Measurements from ENCODE around the gene STON2. TPM values are rescaled to one million over a fixed set of nuclear protein-coding genes. Genes with fewer than 3 reads are reported as not detected.

STON2 gene
- polyA plus RNA-seq, 2 of the 4 experiments (the other 2 are of a cell fraction), result 0.53 to 1.3 TPM

- FAIRE-seq (no peak), ATAC-seq (no peak; a peak in 1 of 6 replicates), DNase-seq (ENCODE audit: low read depth in 1 of 2, low spot score in 1 of 2) (no peak)
- Histone ChIP-seq H3K4me3 (no peak overlapping the region), H3K4me2 (no peak overlapping the region), H3K9me3 (no peaks in the 10 kb centered on the region), H3K4me1 (peaks cover 13% of the 10 kb centered on the region), H3K27ac (no peak overlapping the region)
- CTCF ChIA-PET, result interaction anchor here (1.0 to 1.6 kb wide), 3 partner anchors 12 to 151 kb away, joined by 5 to 6 read pairs (median 5); no protein-coding TSS in a partner anchor
- WGBS (ENCODE audit: missing lambda C conversion rate), result 55% methylated on average over 1 of the region's 1 CpG
- POLR2A ChIA-PET, result no interaction called here
- TF ChIP-seq NFE2L2 (conservative IDR thresholded peaks at IDR 0.05; ENCODE audit: low read length) (no peak), SREBF2 (IDR thresholded peaks at IDR 0.05) (no peak), FOSL2 (IDR thresholded peaks at IDR 0.05) (no peak), FOSL2 (CRISPR knock-in tag; IDR thresholded peaks at IDR 0.05) (no peak)
These were observed 98.3 kb downstream of the STON2 start for GRCh38 chr14:81301813-81302212.

DNA sequence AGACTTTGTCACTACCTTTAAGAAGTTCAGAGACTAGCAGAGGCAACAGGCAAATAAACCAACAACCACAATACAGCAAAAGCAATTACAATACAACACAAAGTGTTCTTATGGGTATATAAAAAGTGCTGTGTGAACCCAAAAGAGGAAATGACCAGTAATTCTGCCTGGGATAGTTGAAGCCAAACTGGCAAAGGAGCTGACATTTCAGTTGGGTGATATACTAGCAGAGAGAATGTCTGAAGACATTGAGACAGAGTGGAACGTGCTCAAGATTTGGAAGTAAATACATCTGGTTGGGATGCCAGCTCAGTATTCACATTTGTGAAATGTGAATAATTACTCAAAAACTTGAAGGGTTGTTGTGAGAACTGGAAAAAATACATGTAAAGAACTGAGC lies 98.8 kb downstream of the STON2 start:
- ChIA-PET CTCF (interaction anchor here (0.6 to 1.6 kb wide), 4 partner anchors 11 to 333 kb away, joined by 3 to 6 read pairs (median 5); no protein-coding TSS in a partner anchor), POLR2A (no interaction called here)
- 70% methylated on average over 1 of the region's 1 CpG for WGBS (ENCODE audit: missing lambda C conversion rate)
- ATAC-seq (no peak), DNase-seq (ENCODE audit: low read depth in 1 of 2, low spot score in 1 of 2) (no peak), FAIRE-seq (no peak)
- no peak overlapping the region for H3K27ac ChIP-seq
- TF ChIP-seq PHF8 (IDR thresholded peaks at IDR 0.05; ENCODE audit: borderline replicate concordance, low read depth) (no peak), KDM1A (IDR thresholded peaks at IDR 0.05; ENCODE audit: low read depth) (no peak), MYC (IDR thresholded peaks at IDR 0.05; ENCODE audit: borderline replicate concordance, low read length) (no peak), KDM5A (IDR thresholded peaks at IDR 0.05) (no peak), HOXA7 (CRISPR knock-in tag; IDR thresholded peaks at IDR 0.05) (no peak), SREBF2 (IDR thresholded peaks at IDR 0.05) (no peak), EHF (CRISPR knock-in tag; IDR thresholded peaks at IDR 0.05) (no peak), RARB (CRISPR knock-in tag; IDR thresholded peaks at IDR 0.05) (no peak), BHLHE40 (IDR thresholded peaks at IDR 0.05; ENCODE audit: low read depth, low read length) (no peak), POLR2A (IDR thresholded peaks at IDR 0.05; ENCODE audit: low read length) (no peak), HOXB5 (CRISPR knock-in tag; IDR thresholded peaks at IDR 0.05) (no peak), POLR2AphosphoS2 (conservative IDR thresholded peaks at IDR 0.05; ENCODE audit: low read length) (no peak), ESRRA (IDR thresholded peaks at IDR 0.05; ENCODE audit: borderline replicate concordance, low read length) (no peak), USF2 (IDR thresholded peaks at IDR 0.05) (no peak), CHD2 (IDR thresholded peaks at IDR 0.05; ENCODE audit: low read length, partially characterized antibody) (no peak), SMC3 (IDR thresholded peaks at IDR 0.05) (no peak)
- TF ChIP-seq, protein P1, sequence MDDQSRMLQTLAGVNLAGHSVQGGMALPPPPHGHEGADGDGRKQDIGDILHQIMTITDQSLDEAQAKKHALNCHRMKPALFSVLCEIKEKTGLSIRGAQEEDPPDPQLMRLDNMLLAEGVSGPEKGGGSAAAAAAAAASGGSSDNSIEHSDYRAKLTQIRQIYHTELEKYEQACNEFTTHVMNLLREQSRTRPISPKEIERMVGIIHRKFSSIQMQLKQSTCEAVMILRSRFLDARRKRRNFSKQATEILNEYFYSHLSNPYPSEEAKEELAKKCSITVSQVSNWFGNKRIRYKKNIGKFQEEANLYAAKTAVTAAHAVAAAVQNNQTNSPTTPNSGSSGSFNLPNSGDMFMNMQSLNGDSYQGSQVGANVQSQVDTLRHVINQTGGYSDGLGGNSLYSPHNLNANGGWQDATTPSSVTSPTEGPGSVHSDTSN (IDR thresholded peaks at IDR 0.05), result no peak
- TF ChIP-seq, protein P2, sequence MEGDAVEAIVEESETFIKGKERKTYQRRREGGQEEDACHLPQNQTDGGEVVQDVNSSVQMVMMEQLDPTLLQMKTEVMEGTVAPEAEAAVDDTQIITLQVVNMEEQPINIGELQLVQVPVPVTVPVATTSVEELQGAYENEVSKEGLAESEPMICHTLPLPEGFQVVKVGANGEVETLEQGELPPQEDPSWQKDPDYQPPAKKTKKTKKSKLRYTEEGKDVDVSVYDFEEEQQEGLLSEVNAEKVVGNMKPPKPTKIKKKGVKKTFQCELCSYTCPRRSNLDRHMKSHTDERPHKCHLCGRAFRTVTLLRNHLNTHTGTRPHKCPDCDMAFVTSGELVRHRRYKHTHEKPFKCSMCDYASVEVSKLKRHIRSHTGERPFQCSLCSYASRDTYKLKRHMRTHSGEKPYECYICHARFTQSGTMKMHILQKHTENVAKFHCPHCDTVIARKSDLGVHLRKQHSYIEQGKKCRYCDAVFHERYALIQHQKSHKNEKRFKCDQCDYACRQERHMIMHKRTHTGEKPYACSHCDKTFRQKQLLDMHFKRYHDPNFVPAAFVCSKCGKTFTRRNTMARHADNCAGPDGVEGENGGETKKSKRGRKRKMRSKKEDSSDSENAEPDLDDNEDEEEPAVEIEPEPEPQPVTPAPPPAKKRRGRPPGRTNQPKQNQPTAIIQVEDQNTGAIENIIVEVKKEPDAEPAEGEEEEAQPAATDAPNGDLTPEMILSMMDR (IDR thresholded peaks at IDR 0.05), result no peak
- no peak overlapping the region for H3K4me2 ChIP-seq
- no peaks in the 10 kb centered on the region for H3K9me3 ChIP-seq
- peaks cover 13% of the 10 kb centered on the region for H3K4me1 ChIP-seq
- no peak overlapping the region for H3K4me3 ChIP-seq

DNA sequence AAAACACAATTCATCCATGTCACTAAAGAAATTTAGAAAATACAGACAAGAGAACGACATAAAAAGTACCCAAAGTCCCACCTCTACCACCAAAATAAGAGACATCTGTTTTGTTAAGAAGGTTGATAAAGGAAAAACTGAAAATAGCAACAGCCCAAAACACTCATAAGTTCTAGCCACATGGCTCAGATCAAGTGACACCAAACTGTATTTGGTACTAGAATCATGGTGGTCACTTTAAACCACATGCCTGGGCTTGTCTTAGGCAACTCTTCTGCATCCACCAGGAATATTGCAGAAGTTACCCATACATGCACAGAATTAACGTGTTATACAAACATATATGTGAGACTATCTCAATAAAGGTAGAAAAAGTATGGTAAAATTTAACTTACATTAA lies 101.2 kb downstream of the STON2 start:
- H3K4me1 ChIP-seq, result peaks cover 13% of the 10 kb centered on the region
- ChIA-PET POLR2A (no interaction called here), CTCF (no interaction called here)
- FAIRE-seq (no peak), DNase-seq (ENCODE audit: low read depth in 1 of 2, low spot score in 1 of 2) (no peak), ATAC-seq (no peak)
- H3K9me3 ChIP-seq, result no peaks in the 10 kb centered on the region
- H3K4me3 ChIP-seq, result no peak overlapping the region
- H3K4me2 ChIP-seq, result no peak overlapping the region
- no peak overlapping the region for H3K27ac ChIP-seq
- 35% methylated on average over 2 of the region's 2 CpGs for WGBS (ENCODE audit: missing lambda C conversion rate)
- TF ChIP-seq PHF8 (IDR thresholded peaks at IDR 0.05; ENCODE audit: borderline replicate concordance, low read depth), result no peak
- no peak for TF ChIP-seq KDM5A (IDR thresholded peaks at IDR 0.05)
- no peak for TF ChIP-seq MAX (IDR thresholded peaks at IDR 0.05)
- no peak for TF ChIP-seq ELK1 (IDR thresholded peaks at IDR 0.05; ENCODE audit: low read depth, low read length)
- TF ChIP-seq BHLHE40 (IDR thresholded peaks at IDR 0.05; ENCODE audit: low read depth, low read length), result no peak
- TF ChIP-seq HDAC2 (IDR thresholded peaks at IDR 0.05), result no peak
- TF ChIP-seq HOXB5 (CRISPR knock-in tag; IDR thresholded peaks at IDR 0.05), result no peak
- TF ChIP-seq BCL3 (IDR thresholded peaks at IDR 0.05), result no peak
- no peak for TF ChIP-seq ZSCAN20 (CRISPR knock-in tag; IDR thresholded peaks at IDR 0.05)
- TF ChIP-seq EHF (CRISPR knock-in tag; IDR thresholded peaks at IDR 0.05), result no peak
- no peak for TF ChIP-seq RNF2 (IDR thresholded peaks at IDR 0.05; ENCODE audit: borderline replicate concordance, low read depth)
- no peak for TF ChIP-seq NFE2L2 (conservative IDR thresholded peaks at IDR 0.05; ENCODE audit: low read length)

Data from A549 (cell line).